GM20000 (cell line): ENCODE measurements around the gene RDH8.

ENCODE experiments used
- DNase-seq: peaks from one replicate; pipeline ENCODE4 v3.0.0; 2012; ENCODE audit warnings: low spot score
- TF ChIP-seq, protein P1 (sequence below): IDR thresholded peaks from 2 replicates; pipeline ENCODE4 v1.5.1; 2012; ENCODE audit warnings: mild to moderate bottlenecking, control low read depth; ENCODE audit errors: extremely low read depth, missing control alignments

RDH8 gene

GRCh38 chr19:9995999-9996398, 17.3 kb upstream of the RDH8 start:
- TF ChIP-seq, protein P1, sequence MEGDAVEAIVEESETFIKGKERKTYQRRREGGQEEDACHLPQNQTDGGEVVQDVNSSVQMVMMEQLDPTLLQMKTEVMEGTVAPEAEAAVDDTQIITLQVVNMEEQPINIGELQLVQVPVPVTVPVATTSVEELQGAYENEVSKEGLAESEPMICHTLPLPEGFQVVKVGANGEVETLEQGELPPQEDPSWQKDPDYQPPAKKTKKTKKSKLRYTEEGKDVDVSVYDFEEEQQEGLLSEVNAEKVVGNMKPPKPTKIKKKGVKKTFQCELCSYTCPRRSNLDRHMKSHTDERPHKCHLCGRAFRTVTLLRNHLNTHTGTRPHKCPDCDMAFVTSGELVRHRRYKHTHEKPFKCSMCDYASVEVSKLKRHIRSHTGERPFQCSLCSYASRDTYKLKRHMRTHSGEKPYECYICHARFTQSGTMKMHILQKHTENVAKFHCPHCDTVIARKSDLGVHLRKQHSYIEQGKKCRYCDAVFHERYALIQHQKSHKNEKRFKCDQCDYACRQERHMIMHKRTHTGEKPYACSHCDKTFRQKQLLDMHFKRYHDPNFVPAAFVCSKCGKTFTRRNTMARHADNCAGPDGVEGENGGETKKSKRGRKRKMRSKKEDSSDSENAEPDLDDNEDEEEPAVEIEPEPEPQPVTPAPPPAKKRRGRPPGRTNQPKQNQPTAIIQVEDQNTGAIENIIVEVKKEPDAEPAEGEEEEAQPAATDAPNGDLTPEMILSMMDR: no peak
- DNase-seq: no peak

DNA sequence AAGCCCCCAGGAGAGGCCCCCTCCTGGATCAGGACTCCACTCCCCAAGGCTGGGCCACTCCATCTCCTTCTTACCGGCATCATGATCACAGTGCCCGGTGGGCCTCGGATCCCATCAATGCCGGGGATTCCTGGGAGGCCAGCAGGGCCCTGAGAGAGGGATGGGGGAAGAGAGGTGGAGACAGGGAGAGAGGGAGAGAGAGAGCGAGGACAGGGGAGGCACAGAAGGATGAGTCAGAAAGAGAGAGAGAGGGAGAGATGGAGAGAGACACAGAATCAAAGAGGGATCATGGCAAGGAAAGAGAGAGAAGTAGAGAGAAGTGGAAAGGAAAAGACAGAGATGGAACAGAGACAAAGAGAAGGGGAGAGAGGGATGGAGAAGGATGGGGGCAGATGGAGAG, 16.7 kb upstream of the RDH8 start:
- TF ChIP-seq, protein P1: no peak
- DNase-seq: no peak

DNA sequence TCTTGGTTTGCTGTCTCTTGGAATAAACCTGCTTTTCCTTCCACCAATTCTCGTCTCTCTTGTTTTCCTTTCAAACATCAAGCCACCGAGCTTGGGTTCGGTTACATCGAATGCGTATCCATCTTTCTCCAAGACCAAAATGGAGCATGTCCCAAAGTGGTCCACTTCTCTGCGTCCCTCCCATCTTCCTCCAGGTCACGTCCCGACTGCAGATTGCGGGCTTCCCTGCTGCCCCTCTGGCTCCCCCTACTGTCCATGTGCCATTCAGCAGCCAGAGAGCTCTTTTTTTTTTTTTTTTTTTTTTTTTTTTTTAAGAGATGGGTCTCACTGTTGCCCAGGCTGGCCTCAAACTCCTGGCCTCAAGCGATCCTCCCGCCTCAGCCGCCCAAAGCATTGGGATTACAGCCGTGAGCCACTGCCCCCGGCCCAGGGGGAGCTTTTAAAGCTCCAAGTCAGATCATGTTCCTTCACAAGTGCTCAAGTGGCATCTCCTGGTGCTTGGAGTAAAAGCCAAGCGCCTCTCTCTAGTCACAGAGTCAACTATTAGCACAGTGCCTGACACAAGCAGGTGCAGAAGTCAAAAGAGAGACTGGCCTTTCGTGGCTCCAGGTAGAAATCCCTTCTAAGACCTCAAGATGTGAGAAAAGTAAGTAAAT, 13.0 kb upstream of the RDH8 start:
- TF ChIP-seq, protein P1: peak; percentile 40
- DNase-seq: peak; percentile 87

DNA sequence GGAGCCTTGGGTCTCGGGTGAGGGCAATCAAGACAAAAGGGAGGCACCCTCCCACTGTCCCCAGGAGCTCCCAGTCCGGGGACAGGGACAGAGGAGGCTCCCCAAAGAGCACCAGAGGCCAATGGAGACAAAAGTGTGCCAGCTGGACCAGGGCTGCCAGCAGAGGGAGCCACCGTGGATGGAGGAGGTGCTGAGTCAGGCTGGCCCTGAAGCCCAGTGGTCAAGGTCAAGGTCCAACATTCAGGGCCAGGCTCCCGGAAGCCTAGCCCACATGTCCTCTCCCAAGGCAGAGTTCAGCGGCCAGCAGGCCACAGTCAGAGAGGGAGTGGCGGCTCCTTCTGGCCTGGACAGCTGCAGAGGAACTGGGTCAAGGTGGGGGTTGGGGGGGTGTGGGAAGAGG, 11.4 kb upstream of the RDH8 start:
- TF ChIP-seq, protein P1: peak; percentile 24
- DNase-seq: no peak

GRCh38 chr19:10003271-10003670, 10.0 kb upstream of the RDH8 start:
- DNase-seq: no peak
- TF ChIP-seq, protein P1: no peak

DNA sequence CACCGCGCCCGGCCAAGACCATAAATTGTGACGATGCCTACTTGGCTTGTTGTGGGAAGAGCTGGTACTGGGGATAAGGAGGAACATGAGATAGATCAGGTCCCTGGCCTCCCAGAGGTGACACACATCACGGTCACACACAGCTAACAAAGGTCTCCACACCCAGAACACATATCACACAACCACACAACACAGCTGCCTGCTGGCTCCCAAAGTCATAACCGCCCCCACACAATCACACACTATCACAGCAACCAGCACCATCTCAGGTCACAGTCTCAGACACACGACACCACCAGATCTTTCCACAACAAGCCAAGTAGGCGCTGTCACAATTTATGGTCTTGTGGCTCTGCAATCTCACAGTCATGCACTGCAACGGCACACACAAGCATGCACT, 8.7 kb upstream of the RDH8 start:
- DNase-seq: no peak
- TF ChIP-seq, protein P1: no peak

- DNase-seq: no peak
- TF ChIP-seq, protein P1: no peak
Measured at GRCh38 chr19:10005632-10006334, 7.5 kb upstream of the RDH8 start.
